ENCODE measurements around the gene EPAS1.

The EPAS1 gene

DNA sequence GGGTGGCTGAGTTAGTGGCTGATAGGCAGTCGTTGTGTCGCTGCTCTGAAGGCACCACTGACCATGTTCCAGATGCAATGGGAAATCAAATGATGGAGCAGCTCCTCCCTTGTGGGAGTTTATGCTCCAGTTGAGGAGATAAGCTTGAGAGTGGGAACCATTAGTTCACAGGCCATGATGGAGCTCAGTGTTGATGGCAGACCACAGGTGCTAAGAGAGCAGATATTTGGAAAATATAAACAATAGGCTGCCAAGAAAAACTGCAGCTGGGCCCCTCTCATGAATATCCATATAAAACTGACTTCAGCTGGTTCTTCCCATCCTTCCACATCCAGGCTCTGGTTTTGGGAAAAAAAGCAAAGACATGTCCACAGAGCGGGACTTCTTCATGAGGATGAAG is 63.1 kb downstream of the EPAS1 start:
- in situ Hi-C loops (cut with HindIII; ENCODE audit: low sequenced_read_pairs), result loop anchor here (25.0 kb wide), 1 partner anchor 323 kb away; no protein-coding TSS in a partner anchor

GRCh38 chr2:46361920-46362666 is 64.9 kb downstream of the EPAS1 start:
- in situ Hi-C loops (cut with HindIII; ENCODE audit: low sequenced_read_pairs), result loop anchor here (25.0 kb wide), 1 partner anchor 325 kb away; no protein-coding TSS in a partner anchor

DNA sequence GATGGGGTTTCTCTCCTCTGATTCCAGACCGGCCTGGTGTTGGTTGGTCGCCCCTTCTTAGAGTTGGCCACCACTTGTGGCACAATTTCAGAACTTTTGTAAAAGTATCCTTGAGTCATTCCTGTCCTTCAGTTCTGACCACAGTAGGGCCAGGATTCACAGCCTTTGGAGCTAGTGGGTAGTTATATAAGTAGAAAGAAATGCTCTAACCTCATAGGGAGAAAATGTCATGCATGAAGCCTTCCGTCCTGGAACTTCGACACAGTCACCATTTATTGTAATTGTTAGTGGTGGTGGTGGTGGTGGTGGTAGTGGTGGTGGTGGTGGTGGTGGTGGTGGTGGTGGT is 65.4 kb downstream of the EPAS1 start:
- in situ Hi-C loops (cut with HindIII; ENCODE audit: low sequenced_read_pairs), result loop anchor here (25.0 kb wide), 1 partner anchor 325 kb away; no protein-coding TSS in a partner anchor

GRCh38 chr2:46363535-46364170 is 66.4 kb downstream of the EPAS1 start:
- in situ Hi-C loops (cut with HindIII; ENCODE audit: low sequenced_read_pairs), result loop anchor here (25.0 kb wide), 1 partner anchor 326 kb away; no protein-coding TSS in a partner anchor

- in situ Hi-C loops (cut with HindIII; ENCODE audit: low sequenced_read_pairs), result loop anchor here (25.0 kb wide), 1 partner anchor 328 kb away; no protein-coding TSS in a partner anchor
Observed at GRCh38 chr2:46364797-46365457, 67.7 kb downstream of the EPAS1 start.

- in situ Hi-C loops (cut with HindIII; ENCODE audit: low sequenced_read_pairs), result loop anchor here (25.0 kb wide), 1 partner anchor 329 kb away; no protein-coding TSS in a partner anchor
Observed at GRCh38 chr2:46365913-46366667, 68.9 kb downstream of the EPAS1 start.

- in situ Hi-C loops (cut with HindIII; ENCODE audit: low sequenced_read_pairs), result loop anchor here (25.0 kb wide), 1 partner anchor 329 kb away; no protein-coding TSS in a partner anchor
Observed at GRCh38 chr2:46366668-46367052, 69.5 kb downstream of the EPAS1 start.

DNA sequence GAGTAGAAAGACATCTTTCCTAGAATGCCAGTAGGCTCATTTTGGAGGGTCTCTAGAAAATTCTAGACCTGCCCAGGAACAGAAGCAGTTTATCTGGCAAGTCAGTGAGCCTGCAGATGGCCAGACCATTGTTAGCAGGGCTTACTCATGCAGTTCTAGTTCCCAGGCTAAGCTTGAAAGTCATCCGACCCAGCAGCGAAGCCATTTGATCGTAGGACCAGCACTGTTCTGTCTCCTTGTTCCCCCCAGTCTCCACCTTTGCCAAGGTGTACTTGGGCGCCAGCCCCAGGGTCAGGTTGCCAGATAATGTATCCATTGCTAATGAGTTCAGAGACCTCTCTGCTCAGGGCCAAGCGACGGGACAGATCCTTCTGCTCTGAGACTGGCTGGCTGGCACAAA is 70.1 kb downstream of the EPAS1 start:
- in situ Hi-C loops (cut with HindIII; ENCODE audit: low sequenced_read_pairs), result loop anchor here (25.0 kb wide), 1 partner anchor 330 kb away; no protein-coding TSS in a partner anchor

GRCh38 chr2:46368401-46368800 is 71.2 kb downstream of the EPAS1 start:
- in situ Hi-C loops (cut with HindIII; ENCODE audit: low sequenced_read_pairs), result loop anchor here (25.0 kb wide), 1 partner anchor 331 kb away; no protein-coding TSS in a partner anchor

- in situ Hi-C loops (cut with HindIII; ENCODE audit: low sequenced_read_pairs), result loop anchor here (25.0 kb wide), 1 partner anchor 332 kb away; no protein-coding TSS in a partner anchor
Observed at GRCh38 chr2:46369783-46370182, 72.6 kb downstream of the EPAS1 start.

DNA sequence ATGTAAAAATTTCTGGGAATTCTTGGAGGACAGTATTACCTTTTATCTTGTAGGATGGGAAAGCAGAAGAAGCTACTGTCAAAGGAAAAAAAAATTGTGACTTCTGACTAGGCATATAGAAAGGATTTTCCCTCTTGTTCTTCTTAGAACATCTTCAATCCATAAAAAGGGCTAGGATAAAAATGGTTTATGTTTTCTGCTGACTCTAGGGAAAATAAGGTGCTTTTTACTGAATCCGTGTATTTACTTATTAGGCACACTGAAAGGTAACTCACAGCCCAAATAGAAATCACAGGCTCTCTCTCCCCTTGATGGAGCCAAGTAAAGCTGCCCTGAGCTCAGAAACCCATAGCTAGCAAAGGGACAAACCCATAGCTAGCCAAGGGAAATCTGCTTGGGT is 74.6 kb downstream of the EPAS1 start:
- in situ Hi-C loops (cut with HindIII; ENCODE audit: low sequenced_read_pairs), result loop anchor here (25.0 kb wide), 1 partner anchor 335 kb away; no protein-coding TSS in a partner anchor

GRCh38 chr2:46372475-46372874 is 75.3 kb downstream of the EPAS1 start:
- in situ Hi-C loops (cut with HindIII; ENCODE audit: low sequenced_read_pairs), result loop anchor here (25.0 kb wide), 1 partner anchor 335 kb away; no protein-coding TSS in a partner anchor

- in situ Hi-C loops (cut with HindIII; ENCODE audit: low sequenced_read_pairs), result loop anchor here (25.0 kb wide), 1 partner anchor 336 kb away; no protein-coding TSS in a partner anchor
Observed at GRCh38 chr2:46373238-46373637, 76.0 kb downstream of the EPAS1 start.

DNA sequence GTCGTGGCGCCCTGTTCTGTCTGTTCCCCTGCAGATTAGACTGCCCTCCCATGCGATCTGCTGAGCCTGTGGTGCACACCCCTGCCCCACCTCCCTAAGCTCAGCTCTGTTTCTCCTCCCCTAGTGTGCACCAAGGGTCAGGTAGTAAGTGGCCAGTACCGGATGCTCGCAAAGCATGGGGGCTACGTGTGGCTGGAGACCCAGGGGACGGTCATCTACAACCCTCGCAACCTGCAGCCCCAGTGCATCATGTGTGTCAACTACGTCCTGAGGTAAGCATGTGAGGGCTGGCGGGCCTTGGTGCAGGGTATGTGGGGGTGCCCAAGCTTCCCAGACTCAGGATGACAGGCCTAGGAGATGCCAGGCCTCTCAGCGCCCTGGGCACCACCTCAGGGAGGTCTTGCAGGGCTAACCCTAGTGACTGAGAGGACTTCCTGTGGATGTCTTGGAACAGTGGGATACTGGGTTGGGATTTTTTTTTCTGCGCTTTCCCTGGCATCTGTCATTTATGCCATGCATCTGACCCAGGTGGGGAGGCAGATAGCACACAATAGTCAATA is 78.4 kb downstream of the EPAS1 start:
- in situ Hi-C loops (cut with HindIII; ENCODE audit: low sequenced_read_pairs), result no loop called here

DNA sequence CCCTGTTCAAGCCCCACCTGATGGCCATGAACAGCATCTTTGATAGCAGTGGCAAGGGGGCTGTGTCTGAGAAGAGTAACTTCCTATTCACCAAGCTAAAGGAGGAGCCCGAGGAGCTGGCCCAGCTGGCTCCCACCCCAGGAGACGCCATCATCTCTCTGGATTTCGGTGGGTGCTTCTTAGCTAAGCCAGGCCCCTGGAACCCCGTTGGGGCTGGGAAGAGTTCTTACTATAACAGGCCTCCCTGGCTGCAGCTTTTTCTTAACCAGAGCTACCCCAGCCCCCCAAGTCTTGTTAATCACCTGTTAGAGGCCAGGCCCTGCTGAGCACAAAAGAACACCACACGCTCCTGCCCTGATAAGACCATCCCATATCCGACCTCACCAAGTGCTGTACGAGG is 79.4 kb downstream of the EPAS1 start:
- in situ Hi-C loops (cut with HindIII; ENCODE audit: low sequenced_read_pairs), result no loop called here

DNA sequence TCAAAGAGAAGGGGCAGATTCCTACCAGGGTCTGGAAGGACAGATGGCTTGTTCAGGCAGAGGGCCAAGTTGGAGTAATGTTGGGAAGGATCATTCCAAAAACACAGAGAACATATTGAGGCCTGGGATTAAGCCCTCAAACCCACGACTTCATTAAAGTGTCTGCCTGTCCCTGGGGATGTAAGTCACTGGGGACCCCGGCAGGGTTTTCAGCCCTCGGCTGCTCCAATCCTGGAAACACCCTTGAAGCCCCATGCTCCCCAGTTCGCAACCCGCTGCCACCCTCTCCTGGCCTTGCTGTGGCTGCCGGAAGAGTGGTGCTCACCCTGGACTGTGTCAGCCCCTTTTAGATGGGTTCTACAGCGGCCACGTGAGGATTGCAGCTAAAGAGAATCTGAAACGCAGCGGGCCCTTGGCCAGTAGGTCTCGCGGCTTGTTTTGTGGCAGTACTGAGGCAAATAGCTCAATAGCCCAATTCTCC is 79.9 kb downstream of the EPAS1 start:
- in situ Hi-C loops (cut with HindIII; ENCODE audit: low sequenced_read_pairs), result no loop called here

DNA sequence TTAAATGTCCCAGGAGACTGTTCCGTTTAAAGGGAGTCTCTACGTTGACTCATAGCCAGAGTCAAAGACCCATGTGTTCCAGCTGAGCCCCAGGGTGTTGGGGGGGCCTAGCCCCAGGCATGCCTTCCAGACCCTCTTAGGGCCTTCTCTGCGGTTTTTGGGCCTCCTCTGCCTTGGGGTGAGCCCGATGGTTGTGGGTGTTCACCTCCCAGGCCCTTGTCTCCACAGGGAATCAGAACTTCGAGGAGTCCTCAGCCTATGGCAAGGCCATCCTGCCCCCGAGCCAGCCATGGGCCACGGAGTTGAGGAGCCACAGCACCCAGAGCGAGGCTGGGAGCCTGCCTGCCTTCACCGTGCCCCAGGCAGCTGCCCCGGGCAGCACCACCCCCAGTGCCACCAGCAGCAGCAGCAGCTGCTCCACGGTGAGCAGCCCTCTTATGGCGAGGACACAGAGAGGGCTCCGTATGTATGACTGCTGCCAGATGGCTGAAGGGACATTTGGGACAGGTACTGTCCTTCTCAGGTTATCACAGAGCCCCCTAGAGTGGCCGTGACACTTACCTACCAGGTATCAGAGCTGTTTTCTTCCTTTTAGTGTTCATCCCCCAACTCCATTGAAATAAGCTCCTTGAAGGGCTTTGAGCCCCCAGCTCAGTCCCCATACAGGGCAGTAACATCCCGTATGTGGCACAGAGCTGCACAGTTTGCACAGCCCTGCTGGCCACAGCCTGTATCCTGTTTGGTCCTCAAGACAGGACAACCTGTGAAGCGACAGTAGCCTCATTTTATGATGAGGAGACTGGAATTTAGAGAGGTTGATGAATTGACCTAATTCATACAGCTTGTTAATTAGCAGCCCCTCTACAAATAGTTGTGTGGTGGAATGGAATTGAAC is 80.7 kb downstream of the EPAS1 start:
- in situ Hi-C loops (cut with HindIII; ENCODE audit: low sequenced_read_pairs), result no loop called here

DNA sequence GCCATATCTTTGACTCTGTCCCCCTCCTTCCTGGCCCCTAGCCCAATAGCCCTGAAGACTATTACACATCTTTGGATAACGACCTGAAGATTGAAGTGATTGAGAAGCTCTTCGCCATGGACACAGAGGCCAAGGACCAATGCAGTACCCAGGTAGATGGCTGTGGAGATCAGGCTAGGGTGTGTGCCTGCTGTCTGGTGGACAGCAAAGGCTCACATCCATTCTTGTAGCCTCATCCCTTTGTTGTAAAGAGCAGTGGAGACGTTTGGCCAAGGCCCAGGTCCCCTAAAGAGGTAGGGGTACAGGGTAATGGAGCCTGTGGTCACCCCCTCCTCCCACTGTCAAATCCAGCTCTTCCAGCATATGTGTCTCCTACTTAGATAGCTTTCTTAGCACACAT is 81.4 kb downstream of the EPAS1 start:
- in situ Hi-C loops (cut with HindIII; ENCODE audit: low sequenced_read_pairs), result no loop called here
